HG02870 (cell line): Measurements from ENCODE around the gene SGF29.
"Not testable (repeated sequence)": the region's sequence is repeated elsewhere in the genome, so short reads cannot be mapped to it uniquely, and the experiment has no call there.

ENCODE experiments used
- ATAC-seq: cut with Tn5 transposase; IDR thresholded peaks from one replicate; pipeline ENCODE4 v1.9.1; 2021; ENCODE audit warnings: mild to moderate bottlenecking, moderate library complexity; ENCODE audit not compliant: unreplicated experiment

Gene SGF29

DNA sequence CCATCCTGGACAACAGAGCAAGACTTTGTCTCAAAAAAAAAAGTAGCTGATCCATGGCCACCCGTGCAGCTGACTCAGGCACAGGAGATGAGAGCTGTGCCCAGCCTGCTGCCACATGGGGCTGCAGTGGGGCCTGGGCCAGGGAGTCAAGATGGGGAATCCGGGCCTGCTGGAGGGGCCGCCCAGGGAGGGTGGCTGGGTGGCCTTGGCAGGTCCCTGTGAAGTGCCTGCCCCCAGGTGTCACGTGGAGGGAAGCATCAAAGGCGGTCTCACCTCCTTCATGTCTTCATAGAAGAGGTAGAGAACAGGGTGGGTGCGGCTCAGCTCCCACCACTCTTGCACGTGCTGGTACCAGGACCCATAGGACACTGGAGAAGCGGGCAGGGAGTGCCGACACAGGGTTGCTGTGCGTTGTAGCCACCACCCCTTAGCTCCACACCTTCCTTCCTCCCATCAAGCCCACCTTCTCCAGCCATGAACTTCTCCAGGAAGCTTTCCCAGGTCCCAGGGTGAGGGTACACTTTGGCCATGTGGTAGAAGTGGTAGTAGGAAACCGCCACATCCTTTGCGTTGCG lies 39.3 kb downstream of the SGF29 start:
- no peak for ATAC-seq

DNA sequence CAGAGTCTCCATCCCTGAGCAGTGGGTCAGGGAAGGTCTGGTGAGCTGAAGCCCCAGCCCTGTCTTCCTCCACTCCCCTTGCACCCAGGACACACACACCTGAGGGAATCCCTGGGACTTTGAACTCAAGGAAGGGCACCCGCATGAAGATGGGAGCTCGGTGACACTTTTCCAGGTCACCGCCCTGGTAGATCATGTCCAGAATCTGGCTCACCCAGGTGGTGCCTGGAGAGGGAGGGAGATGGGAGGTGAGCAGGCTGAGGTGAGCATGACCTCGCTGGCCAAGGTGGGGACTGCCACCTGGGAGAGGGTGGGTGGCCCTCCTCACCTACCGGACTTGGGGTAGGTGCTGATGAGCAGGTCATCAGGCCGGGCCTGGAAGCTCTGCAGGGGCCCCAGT lies 41.7 kb downstream of the SGF29 start:
- not testable (repeated sequence) for ATAC-seq

- no peak for ATAC-seq
Measured at GRCh38 chr16:28596115-28596630, 42.5 kb downstream of the SGF29 start.

- ATAC-seq = no peak
Measured at GRCh38 chr16:28596840-28597691, 43.3 kb downstream of the SGF29 start, which contains the start of gene SULT1A2. TSS of gene SULT1A2 (minus strand) at chr16:28597050. CDS start at chr16:28595930, 1,120 bp downstream.

DNA sequence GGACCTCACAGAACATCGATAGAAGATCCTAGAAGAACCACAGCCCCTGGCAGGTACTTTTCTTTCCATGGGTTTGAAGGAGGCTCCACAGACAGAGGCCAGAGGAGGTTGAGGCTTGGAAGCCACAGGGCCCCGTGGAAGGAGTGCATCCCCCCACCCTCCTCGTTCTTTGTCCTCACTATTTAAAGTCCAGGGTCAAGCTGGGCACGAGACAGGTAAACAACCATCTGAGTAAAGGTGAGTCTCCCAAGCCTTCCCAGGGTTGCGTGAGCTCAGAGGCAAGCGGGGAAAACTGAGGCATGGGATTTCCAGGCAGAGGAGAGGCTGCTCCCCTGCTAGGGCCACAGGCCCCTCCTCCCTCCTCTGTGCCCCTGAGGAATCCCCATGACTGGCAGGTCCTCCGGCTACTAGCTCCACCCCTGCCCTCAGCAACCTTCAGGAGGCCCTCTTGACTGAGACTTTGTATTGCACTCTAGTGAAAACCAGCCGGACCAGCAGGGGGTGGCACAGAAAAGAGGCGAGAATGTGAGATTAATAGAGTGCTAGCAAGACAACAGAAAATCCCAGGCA lies 44.1 kb downstream of the SGF29 start:
- no peak for ATAC-seq

DNA sequence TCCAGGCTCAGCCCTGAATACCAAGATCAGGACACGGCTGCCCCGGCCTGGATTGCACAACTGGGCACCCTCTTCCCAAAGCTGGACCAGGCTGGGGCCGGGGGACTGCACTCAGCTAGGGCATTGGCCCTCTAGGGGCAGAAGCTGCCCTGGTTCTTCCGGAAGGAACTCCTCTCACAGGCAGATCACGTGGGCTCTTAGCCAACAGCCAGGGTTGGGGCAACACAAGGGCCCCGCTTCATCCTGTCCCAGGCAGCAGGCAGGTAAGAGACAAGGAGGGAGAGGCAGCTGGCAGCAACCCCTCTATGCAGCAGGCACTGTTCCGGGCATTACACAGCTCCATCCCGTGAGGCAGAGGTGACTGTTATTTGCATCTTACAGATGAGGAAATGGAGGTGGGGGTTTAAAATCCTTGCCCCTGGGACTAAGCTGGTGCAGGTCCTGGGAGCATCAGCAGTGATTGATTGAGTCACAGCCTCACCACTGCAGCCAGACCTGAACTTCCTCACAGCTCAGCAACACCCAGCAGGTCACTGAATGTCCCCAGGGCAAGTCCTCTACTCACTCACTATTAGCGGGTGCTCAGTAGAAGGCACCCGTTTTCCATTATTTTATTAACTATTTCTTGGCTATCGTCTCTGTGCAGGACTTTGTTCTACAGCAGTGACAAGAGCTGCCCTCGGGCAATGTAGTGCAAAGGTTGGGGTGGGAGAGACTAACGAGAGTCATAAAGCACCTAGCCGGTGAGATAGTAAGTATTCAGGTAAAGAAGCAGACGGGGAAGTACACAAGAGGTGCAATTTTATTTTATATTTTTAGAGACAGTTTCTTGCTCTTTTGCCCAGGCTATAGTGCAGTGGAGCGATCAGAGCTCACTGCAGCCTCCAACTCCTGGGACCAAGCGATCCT lies 45.9 kb downstream of the SGF29 start:
- not testable (repeated sequence) for ATAC-seq

DNA sequence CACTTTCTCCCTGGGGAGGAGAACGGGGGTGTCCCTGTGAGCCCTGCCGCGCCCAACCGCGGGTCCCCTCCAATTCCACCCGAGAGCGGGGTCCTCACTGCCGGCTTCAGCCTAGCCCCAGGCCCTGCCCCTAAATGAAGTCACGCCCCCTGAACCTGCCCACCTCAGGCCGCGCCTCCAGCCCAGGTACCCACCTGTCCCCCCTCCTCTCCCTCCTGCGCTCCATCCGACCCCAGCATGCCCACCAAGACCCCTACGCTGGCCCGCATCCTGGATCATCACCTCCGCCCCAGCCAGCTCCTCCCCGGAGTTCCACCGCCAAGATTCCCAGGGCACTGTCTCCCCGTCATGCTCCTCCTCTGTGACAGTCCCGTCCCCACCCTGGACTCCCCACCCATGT lies 47.2 kb downstream of the SGF29 start:
- ATAC-seq = not testable (repeated sequence)

- not testable (repeated sequence) for ATAC-seq
Measured at GRCh38 chr16:28601589-28601988, 47.9 kb downstream of the SGF29 start.

DNA sequence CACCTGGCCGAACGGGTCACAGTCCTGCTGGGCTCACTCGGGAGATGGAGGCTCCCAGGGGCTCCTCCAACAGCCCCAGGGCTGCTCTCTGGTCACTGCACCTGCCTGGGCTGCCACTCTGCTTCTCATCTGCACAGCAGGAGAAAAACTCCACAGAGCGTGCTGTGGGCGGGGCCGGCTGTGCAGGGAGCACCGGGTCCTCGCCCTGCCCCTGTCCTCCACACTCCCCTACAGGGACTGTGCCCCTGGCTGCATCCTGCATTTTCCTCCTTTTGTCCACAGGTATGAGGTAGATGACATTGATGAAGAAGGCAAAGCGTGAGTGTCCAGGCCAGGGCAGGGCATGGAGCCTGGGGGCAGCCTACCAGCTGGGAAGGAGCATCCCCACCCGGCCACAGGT lies 48.3 kb downstream of the SGF29 start:
- not testable (repeated sequence) for ATAC-seq

DNA sequence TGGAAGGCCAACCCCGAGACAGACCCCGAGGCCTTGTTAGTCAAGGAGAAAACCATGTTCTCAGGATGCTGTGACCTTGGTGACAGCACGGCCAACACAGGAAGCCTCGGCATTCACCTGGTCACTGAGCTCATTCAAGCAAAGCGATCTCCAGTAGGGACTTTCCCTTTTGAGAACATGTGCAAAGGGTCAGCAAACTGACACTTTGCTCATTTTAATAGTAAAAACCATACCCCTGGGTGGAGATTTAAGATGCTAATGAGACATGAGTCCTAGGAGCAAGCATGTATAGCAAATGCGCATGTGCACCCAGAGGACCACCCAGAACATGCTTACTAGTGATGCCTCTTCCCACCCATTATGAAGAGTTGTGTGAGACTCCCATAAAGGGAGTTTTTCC lies 48.8 kb downstream of the SGF29 start:
- ATAC-seq = no peak

DNA sequence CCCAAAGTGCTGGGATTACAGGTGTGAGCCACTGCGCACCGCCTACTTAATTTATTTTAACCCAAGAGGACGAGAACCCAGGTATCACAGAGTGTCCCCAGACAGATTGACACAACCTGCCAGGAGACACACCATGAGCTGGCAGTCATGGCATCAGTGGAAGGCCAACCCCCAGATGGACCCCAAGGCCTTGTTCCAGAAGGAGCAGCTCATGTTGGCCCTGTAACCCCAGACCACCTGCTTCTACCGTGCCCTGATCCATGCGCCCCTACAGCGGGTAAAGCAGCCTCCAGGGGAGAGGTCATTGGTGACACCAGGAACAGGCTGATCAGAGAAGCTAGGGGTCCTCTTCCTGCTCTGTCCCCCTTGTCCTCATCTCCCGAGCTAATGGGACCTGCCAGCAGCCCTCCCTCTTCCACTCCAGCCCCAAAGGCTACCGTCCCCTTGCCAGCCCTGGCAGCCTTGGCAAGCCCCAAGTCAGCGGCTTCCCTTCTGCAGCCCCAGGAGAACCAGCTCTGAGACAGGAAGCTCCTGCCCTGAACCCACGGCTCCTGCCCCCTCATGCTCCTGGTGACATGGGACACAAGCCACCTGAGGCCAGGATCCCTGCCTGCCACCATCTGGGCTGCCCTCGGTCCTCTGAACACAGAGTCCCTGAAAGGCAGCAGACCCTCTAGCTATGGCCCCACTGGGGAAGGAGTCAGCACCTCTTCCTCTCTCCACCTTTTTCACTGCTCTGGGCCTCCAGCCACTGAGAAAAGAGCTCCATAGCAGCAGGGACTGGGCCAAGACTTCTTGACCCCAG lies 49.9 kb downstream of the SGF29 start:
- ATAC-seq = no peak

GRCh38 chr16:28604186-28604565 lies 50.5 kb downstream of the SGF29 start:
- no peak for ATAC-seq

DNA sequence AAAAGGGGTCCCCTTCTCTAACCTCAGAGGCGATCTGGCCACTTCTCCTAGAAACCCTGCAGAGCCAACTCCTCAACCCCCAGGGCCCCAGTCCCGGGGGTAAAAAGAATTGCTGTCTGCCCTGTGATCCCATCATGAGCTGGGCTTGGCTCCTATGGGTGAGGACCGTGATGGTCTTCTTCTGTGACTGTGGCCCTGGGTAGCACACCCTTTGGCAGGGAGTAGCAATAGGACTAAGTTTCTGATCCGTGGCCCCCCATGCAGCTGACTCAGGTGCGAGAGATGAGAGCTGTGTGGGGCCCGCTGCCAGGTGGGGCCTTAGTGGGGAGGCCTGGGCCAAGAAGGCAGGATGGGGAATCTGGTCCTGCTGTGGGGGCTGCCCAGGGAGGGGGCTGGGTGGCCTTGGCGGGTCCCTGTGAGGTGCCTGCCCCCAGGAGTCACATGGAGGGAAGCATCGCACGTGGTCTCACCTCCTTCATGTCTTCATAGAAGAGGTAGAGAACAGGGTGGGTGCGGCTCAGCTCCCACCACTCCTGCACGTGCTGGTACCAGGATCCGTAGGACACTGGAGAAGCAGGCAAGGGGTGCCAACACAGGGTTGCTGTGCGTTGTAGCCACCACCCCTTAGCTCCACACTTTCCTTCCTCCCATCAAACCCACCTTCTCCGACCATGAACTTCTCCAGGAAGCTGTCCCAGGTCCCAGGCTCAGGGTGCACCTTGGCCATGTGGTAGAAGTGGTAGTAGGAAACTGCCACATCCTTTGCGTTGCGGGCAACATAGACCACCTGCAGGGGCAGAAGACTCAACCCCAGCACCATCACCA lies 52.8 kb downstream of the SGF29 start:
- no peak for ATAC-seq

GRCh38 chr16:28607116-28607623 lies 53.5 kb downstream of the SGF29 start:
- ATAC-seq = no peak

GRCh38 chr16:28607681-28608495 lies 54.2 kb downstream of the SGF29 start:
- ATAC-seq = not testable (repeated sequence)

DNA sequence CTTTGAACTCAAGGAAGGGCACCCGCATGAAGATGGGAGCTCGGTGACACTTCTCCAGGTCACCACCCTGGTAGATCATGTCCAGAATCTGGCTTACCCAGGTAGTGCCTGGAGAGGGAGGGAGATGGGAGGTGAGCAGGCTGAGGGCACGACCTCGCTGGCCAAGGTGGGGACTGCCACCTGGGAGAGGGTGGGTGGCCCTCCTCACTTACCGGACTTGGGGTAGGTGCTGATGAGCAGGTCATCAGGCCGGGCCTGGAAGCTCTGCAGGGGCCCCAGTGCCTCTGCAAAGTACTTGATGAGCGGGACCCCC lies 54.7 kb downstream of the SGF29 start:
- not testable (repeated sequence) for ATAC-seq

GRCh38 chr16:28608867-28609596 lies 55.3 kb downstream of the SGF29 start:
- ATAC-seq = not testable (repeated sequence)
